Activated CD4-positive, alpha-beta memory T cell treated with anti-CD3 and anti-CD28 coated beads for 36 hours (primary cell): Measurements from ENCODE around the gene EPS8. TPM values are rescaled to one million over a fixed set of nuclear protein-coding genes. Genes with fewer than 3 reads are reported as not detected.
"Not testable (repeated sequence)": the region's sequence is repeated elsewhere in the genome, so short reads cannot be mapped to it uniquely, and the experiment has no call there.

Experiments
- CTCF ChIA-PET: fragments of 350-600 bp; sonication (Branson Sonifier 250); formaldehyde crosslinking; loops from one replicate; lab custom pipeline; 2021; ENCODE audit warnings: antibody characterized with exemption, inconsistent platforms; lab: Charles Lee
- POLR2A ChIA-PET: fragments of 350-600 bp; sonication (Branson Sonifier 250); formaldehyde crosslinking; loops from one replicate; lab custom pipeline; 2021; ENCODE audit warnings: antibody characterized with exemption; lab: Charles Lee
- DNase-seq: peaks from one replicate; pipeline ENCODE4 v3.0.0-alpha.2; 2020
- H3K27ac Mint-ChIP-seq: one replicate; pipeline ENCODE4 v1.8.0; 2021; ENCODE audit warnings: mixed read lengths
- H3K27me3 Mint-ChIP-seq: one replicate; pipeline ENCODE4 v1.8.0; 2021; ENCODE audit warnings: mixed read lengths
- H3K36me3 Mint-ChIP-seq: one replicate; pipeline ENCODE4 v1.8.0; 2021; ENCODE audit warnings: mixed read lengths
- H3K4me1 Mint-ChIP-seq: one replicate; pipeline ENCODE4 v1.8.0; 2021; ENCODE audit warnings: low read depth, mixed read lengths
- H3K4me3 Mint-ChIP-seq: one replicate; pipeline ENCODE4 v1.8.0; 2021; ENCODE audit warnings: mild to moderate bottlenecking, mixed read lengths
- H3K9me3 Mint-ChIP-seq: one replicate; pipeline ENCODE4 v1.8.0; 2021; ENCODE audit warnings: mixed read lengths
- intact Hi-C: fragments of 100-400 bp; cut with micrococcal nuclease; formaldehyde crosslinking; loops from one replicate; pipeline ENCODE4 v1.15.1; 2023
- total RNA-seq, 2 experiments: library from RNA; stranded (reverse); gene quantifications; one replicate each; pipeline ENCODE4 v1.2.3, GENCODE V29; 2021

The EPS8 gene
- total RNA-seq, 2 experiments from 2014 or later, result 3.2 to 3.5 TPM

DNA sequence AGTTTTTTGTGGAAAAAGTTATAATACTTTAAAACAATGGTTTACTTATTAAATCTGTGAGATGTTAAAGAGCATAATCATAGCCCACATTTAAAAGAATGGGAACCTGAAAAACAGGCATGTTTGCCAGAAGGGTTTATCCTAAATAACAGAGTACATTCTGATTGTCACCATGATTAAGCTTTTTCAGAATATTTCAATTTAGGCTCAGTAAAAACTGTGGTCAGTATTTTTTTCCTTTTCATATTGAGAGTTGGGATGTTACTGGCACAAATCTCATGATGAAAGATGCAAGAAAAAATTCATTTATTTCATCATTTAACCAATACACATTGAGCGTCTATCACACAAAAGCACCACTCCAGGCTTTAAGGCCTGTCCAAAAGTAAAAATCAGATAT is 18.6 kb downstream of the EPS8 start:
- CTCF ChIA-PET, result interaction anchor here (1.0 to 1.1 kb wide), 2 partner anchors 10 to 128 kb away, joined by 3 read pairs; no protein-coding TSS in a partner anchor
- DNase-seq, result no peak
- Mint-ChIP-seq H3K27ac (no peak overlapping the region), H3K9me3 (no peaks in the 10 kb centered on the region), H3K36me3 (no peaks in the 10 kb centered on the region), H3K4me3 (no peak overlapping the region), H3K4me1 (no peaks in the 10 kb centered on the region), H3K27me3 (no peaks in the 10 kb centered on the region)
- POLR2A ChIA-PET, result no interaction called here
- intact Hi-C loops, result loop anchor here (2.0 to 5.0 kb wide), 2 partner anchors 18 to 58 kb away; partner anchors contain the start of gene EPS8

DNA sequence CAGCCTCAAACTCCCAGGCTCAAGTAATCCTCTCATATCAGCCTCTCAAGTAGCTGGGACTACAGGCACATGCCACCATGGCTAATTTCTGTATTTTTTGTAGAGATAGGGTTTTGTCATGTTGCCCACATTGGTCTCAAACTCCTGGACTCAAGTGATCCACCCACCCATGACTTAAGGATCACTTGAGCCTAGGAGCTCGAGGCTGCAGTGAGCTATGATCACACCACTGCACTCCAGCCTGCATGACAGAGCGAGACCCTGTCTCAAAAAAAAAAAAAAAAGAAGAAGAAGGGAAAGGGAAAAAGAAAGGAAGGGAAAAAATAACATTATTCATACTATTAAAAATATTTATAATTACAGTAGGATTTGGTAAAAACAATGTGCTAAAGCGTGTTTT is 19.2 kb downstream of the EPS8 start:
- POLR2A ChIA-PET, result no interaction called here
- no peaks in the 10 kb centered on the region for H3K4me1 Mint-ChIP-seq
- no peaks in the 10 kb centered on the region for H3K36me3 Mint-ChIP-seq
- no peak overlapping the region for H3K27ac Mint-ChIP-seq
- no peak overlapping the region for H3K4me3 Mint-ChIP-seq
- no peaks in the 10 kb centered on the region for H3K9me3 Mint-ChIP-seq
- intact Hi-C loops, result loop anchor here (2.0 to 5.0 kb wide), 2 partner anchors 19 to 58 kb away; partner anchors contain the start of gene EPS8
- DNase-seq, result no peak
- no peaks in the 10 kb centered on the region for H3K27me3 Mint-ChIP-seq
- CTCF ChIA-PET, result interaction anchor here (1.0 kb wide), 1 partner anchor 9 kb away, joined by 3 read pairs; no protein-coding TSS in a partner anchor

DNA sequence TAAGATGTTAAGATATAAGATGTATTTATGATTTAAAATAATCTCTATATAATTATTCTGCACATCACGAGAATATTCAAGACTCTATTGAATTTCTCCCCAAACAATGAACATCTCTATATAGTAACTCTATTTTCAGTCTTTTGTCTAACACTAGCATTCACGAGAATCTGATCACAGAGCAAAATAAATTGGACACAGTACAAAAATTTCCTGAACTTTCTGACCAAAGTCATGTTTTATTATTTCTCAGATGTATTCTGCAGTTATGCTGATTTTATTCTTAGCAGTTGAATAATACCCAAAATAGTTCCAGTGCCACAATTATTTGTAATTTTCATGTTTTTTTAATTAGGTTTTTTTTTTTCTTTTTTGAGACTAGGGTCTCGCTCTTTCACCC is 19.6 kb downstream of the EPS8 start:
- DNase-seq, result no peak
- ChIA-PET POLR2A (no interaction called here), CTCF (no interaction called here)
- H3K4me3 Mint-ChIP-seq, result no peak overlapping the region
- H3K9me3 Mint-ChIP-seq, result no peaks in the 10 kb centered on the region
- H3K27me3 Mint-ChIP-seq, result no peaks in the 10 kb centered on the region
- no peak overlapping the region for H3K27ac Mint-ChIP-seq
- H3K4me1 Mint-ChIP-seq, result no peaks in the 10 kb centered on the region
- intact Hi-C loops, result no loop called here
- H3K36me3 Mint-ChIP-seq, result no peaks in the 10 kb centered on the region

DNA sequence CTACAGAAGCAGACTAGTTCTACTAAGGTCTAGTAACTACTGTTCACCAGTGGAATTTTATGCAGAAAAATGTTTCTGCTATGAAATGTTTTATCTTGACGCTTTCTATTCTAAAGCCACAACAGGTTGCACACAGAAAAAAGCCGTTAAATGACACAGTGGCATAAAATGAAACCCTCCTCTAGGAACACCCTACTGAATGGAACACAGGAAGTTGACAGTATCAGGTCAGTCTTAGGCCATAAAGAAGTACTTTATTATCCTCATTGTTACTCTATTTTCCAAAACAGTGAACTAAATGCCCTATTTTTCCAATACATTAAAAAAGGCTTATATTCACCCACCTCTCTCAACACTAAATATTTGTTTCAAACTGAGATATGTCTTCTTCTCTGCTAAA is 21.9 kb downstream of the EPS8 start:
- DNase-seq, result no peak
- ChIA-PET POLR2A (no interaction called here), CTCF (no interaction called here)
- no peaks in the 10 kb centered on the region for H3K4me1 Mint-ChIP-seq
- no peaks in the 10 kb centered on the region for H3K9me3 Mint-ChIP-seq
- intact Hi-C loops, result no loop called here
- no peak overlapping the region for H3K27ac Mint-ChIP-seq
- H3K4me3 Mint-ChIP-seq, result no peak overlapping the region
- H3K27me3 Mint-ChIP-seq, result no peaks in the 10 kb centered on the region
- no peaks in the 10 kb centered on the region for H3K36me3 Mint-ChIP-seq

DNA sequence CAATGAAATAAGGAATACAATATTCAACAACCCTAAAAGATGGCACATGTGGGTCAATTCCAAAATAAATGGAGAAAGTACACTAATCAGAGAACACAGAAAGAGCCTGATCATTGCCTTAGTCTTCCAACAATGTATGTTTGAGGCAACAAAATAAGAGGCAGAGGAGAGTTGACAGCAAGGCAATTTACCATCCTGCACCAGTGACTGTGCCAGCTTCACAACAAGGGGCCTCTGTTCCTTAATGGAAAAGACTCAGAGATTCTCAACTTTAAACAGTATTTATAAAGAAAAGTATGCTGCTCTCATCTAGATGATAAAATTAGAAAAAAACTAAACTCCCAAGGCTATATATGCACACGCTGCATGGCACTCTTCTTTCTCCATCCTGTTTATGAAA is 25.9 kb downstream of the EPS8 start:
- no peaks in the 10 kb centered on the region for H3K9me3 Mint-ChIP-seq
- ChIA-PET POLR2A (no interaction called here), CTCF (no interaction called here)
- no peaks in the 10 kb centered on the region for H3K27me3 Mint-ChIP-seq
- no peak overlapping the region for H3K27ac Mint-ChIP-seq
- intact Hi-C loops, result no loop called here
- H3K4me1 Mint-ChIP-seq, result no peaks in the 10 kb centered on the region
- no peak overlapping the region for H3K4me3 Mint-ChIP-seq
- no peaks in the 10 kb centered on the region for H3K36me3 Mint-ChIP-seq
- DNase-seq, result no peak

DNA sequence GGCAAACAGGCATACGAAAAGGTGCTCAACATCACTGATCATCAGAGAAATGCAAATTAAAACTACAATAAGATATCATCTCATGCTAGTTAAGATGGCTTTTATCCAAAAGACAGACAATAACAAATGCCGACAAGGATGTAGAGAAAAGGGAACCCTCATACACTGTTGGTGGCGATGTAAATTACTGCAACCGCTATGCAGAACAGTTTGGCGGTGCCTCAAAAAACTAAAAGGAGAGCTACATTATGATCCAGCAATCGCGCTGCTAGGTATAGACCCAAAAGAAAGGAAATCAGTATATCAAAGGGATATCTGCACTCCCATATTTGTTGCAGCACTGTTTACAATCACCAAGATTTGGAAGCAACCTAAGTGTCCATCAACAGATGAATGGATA is 27.0 kb downstream of the EPS8 start:
- H3K27ac Mint-ChIP-seq, CTCF ChIA-PET, POLR2A ChIA-PET, H3K4me3 Mint-ChIP-seq, H3K4me1 Mint-ChIP-seq, H3K27me3 Mint-ChIP-seq, H3K36me3 Mint-ChIP-seq, DNase-seq, H3K9me3 Mint-ChIP-seq, intact Hi-C loops: not testable (repeated sequence)

DNA sequence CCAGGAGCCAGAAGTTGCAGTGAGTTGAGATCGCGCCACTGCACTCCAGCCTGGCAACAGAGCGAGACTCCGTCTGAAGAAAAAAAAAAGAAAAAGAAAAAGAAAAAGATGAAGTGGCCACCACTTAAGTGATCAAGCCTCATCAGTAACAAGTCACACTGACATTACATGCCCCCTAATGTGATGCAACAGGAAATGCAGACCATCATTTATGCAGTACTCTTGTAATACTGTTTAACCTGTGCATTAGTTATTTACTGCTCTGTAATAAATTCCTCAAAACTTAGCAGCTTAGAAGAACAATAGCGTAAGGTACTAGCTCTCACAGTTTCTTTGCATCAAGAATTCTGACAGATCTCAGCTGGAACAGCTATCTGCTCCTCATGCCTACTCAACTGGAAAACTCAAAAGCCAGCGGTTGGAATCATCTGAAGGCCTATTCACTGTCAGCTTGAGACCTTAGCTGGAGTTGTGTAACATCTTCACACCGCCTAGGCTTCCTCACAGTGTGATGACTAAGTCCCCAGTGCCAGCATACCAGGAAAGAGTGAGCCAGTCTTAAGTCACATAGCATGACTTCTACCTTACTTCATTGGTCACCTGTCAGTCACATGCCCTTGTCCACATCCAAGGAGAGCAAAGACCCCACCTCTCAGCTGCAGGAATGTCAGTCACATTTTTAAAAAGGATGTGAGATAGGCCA is 31.5 kb downstream of the EPS8 start:
- ChIA-PET POLR2A (no interaction called here), CTCF (no interaction called here)
- Mint-ChIP-seq H3K4me3 (no peak overlapping the region), H3K9me3 (no peaks in the 10 kb centered on the region), H3K4me1 (peaks cover 2% of the 10 kb centered on the region), H3K27me3 (no peaks in the 10 kb centered on the region), H3K36me3 (no peaks in the 10 kb centered on the region), H3K27ac (no peak overlapping the region)
- DNase-seq, result peak; percentile 24
- intact Hi-C loops, result no loop called here

DNA sequence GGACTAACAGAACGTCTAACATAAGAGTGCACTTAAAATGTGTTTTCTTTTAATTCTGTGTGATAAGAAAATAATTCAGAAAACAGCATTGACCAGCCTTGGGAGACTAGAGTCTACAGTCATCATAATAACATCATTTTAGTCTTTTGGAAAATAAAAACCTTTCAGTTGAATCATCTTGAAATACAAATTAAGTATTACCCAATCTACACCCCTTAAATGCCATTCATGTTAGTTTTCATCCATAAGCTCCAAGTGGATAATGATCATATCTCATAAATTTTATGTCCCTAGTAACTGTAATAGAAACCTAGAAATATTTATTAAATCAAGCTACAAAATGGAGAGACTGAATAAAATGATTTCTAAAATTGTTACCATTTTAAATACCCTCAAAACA is 32.4 kb downstream of the EPS8 start:
- POLR2A ChIA-PET, result no interaction called here
- no peaks in the 10 kb centered on the region for H3K9me3 Mint-ChIP-seq
- DNase-seq, result no peak
- no peaks in the 10 kb centered on the region for H3K36me3 Mint-ChIP-seq
- no peak overlapping the region for H3K4me3 Mint-ChIP-seq
- peaks cover 2% of the 10 kb centered on the region for H3K4me1 Mint-ChIP-seq
- CTCF ChIA-PET, result no interaction called here
- H3K27ac Mint-ChIP-seq, result no peak overlapping the region
- no peaks in the 10 kb centered on the region for H3K27me3 Mint-ChIP-seq
- intact Hi-C loops, result no loop called here

DNA sequence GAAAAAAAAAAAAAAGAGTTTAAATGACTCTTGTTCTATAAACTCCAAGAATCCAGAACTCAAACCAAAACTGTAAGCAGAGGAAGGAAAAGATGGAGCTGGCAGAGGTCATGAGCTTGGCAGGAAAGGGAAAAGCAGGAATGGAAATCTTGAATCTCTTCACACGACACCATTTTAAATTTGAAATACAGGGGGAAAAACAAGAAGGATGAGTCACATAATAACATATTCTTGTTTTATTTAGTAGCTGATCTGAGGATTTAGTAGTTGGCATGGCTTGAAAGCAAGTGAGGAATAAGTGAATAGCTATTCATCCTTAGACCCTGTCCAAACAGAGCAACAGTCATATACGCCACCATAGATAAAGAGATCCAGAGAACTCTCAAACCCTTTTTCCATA is 35.0 kb downstream of the EPS8 start:
- Mint-ChIP-seq H3K27me3 (no peaks in the 10 kb centered on the region), H3K4me3 (no peak overlapping the region), H3K27ac (no peak overlapping the region), H3K36me3 (no peaks in the 10 kb centered on the region), H3K4me1 (peaks cover 2% of the 10 kb centered on the region), H3K9me3 (no peaks in the 10 kb centered on the region)
- POLR2A ChIA-PET, result no interaction called here
- CTCF ChIA-PET, result interaction anchor here (0.6 kb wide), 2 partner anchors 119 to 1498 kb away, joined by 3 to 5 read pairs; no protein-coding TSS in a partner anchor
- intact Hi-C loops, result no loop called here
- DNase-seq, result no peak

DNA sequence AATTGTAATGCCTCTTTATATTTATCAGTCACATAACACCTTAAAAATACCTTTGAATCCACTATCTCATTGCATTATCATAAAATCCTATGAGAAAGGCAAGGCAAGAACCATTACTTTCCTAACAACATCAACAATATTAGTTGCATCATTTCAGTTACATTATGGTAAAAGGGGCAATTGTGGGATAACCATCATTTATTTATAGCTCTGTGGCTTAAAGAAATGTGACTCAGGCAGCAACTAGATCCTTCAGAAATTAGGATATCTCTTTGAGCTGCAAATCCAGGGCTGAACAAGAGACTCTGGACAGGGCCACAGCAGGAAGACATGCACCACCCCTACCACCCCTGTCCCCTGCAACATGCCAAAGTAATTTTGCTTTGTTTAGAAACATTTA is 36.4 kb downstream of the EPS8 start:
- no peak overlapping the region for H3K27ac Mint-ChIP-seq
- no peak overlapping the region for H3K4me3 Mint-ChIP-seq
- ChIA-PET CTCF (no interaction called here), POLR2A (no interaction called here)
- no peak for DNase-seq
- no peaks in the 10 kb centered on the region for H3K36me3 Mint-ChIP-seq
- no peaks in the 10 kb centered on the region for H3K4me1 Mint-ChIP-seq
- no peaks in the 10 kb centered on the region for H3K9me3 Mint-ChIP-seq
- no peaks in the 10 kb centered on the region for H3K27me3 Mint-ChIP-seq
- intact Hi-C loops, result no loop called here

DNA sequence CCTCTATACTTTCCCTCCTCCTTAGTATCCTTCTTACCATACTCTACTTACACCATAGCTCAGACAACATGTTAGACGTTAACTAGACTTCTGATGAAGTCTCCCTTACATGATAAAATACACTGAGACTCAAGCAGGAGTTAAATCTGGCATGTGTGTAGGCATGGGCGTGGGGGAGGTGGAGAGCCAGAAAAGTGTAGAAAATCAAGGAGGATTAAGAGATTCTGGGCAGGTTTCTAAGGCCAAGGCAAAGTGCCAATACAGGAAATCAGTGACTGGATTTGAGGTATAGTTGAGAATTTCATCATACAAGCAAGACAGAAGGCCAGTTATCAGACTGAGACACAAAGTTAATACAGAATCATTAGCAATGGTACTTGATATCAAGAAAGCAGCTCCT is 37.4 kb downstream of the EPS8 start:
- no peaks in the 10 kb centered on the region for H3K9me3 Mint-ChIP-seq
- H3K4me1 Mint-ChIP-seq, result no peaks in the 10 kb centered on the region
- ChIA-PET POLR2A (no interaction called here), CTCF (interaction anchor here (0.9 kb wide), 1 partner anchor 166 kb away, joined by 3 read pairs; no protein-coding TSS in a partner anchor)
- no peaks in the 10 kb centered on the region for H3K27me3 Mint-ChIP-seq
- intact Hi-C loops, result no loop called here
- no peaks in the 10 kb centered on the region for H3K36me3 Mint-ChIP-seq
- no peak overlapping the region for H3K4me3 Mint-ChIP-seq
- no peak overlapping the region for H3K27ac Mint-ChIP-seq
- no peak for DNase-seq

DNA sequence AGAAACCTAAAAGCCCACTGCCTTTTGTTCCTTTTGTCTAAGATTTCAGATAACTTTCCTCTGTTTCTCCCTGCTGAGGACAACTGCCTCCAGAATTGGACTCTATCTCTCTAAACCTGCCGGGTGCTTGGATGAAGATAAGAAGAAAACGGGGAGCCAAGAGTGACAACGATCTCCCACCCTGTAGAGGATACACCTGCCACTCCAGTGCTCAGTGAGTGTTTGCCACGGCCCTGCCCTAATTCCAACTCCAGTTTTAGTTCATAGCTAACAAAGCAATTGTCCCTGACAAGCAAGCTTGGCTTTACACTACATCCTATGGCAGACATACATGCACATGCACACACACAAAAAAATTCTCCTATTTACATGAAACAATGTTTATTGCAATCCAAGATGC is 39.3 kb downstream of the EPS8 start:
- Mint-ChIP-seq H3K27me3 (no peaks in the 10 kb centered on the region), H3K9me3 (no peaks in the 10 kb centered on the region), H3K4me3 (no peak overlapping the region), H3K36me3 (no peaks in the 10 kb centered on the region), H3K27ac (no peak overlapping the region), H3K4me1 (no peaks in the 10 kb centered on the region)
- ChIA-PET CTCF (no interaction called here), POLR2A (no interaction called here)
- intact Hi-C loops, result no loop called here
- DNase-seq, result no peak

DNA sequence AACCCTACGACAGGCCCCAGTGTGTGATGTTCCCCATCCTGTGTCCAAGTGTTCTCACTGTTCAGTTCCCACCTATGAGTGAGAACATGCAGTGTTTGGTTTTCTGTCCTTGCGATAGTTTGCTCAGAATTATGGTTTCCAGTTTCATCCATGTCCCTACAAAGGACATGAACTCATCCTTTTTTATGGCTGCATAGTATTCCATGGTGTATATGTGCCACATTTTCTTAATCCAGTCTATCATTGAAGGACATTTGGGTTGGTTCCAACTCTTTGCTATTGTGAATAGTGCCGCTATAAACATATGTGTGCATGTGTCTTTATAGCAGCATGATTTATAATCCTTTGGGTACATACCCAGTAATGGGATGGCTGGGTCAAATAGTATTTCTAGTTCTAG is 47.3 kb downstream of the EPS8 start:
- H3K27me3 Mint-ChIP-seq, H3K4me1 Mint-ChIP-seq, H3K4me3 Mint-ChIP-seq, POLR2A ChIA-PET, intact Hi-C loops, CTCF ChIA-PET, DNase-seq, H3K9me3 Mint-ChIP-seq, H3K27ac Mint-ChIP-seq, H3K36me3 Mint-ChIP-seq: not testable (repeated sequence)
